Right cardiac atrium (tissue), 5 donors: ENCODE data around the gene SIAH1. TPM values are rescaled to one million over a fixed set of nuclear protein-coding genes. Genes with fewer than 3 reads are reported as not detected.

ENCODE experiments used
- ATAC-seq, 2 donors: fragments of 200-7000 bp; cut with Tn5 transposase; one replicate each; pipeline versions ENCODE4 v1.8.0 to v1.9.1; 2020; ENCODE audit warnings: moderate library complexity in 2 of 2, mild to moderate bottlenecking in 1 of 2
- DNase-seq, 3 donors: peaks; one replicate each; pipeline ENCODE4 v3.0.0-alpha.2; 2020
- H3K27ac ChIP-seq: one replicate; pipeline ENCODE4 v1.5.1; 2013; ENCODE audit warnings: mild to moderate bottlenecking, low read length, control low read depth, moderate library complexity
- H3K27me3 ChIP-seq: one replicate; pipeline ENCODE4 v1.6.1; 2013; ENCODE audit not compliant: control insufficient read depth, insufficient read depth
- H3K4me1 ChIP-seq: one replicate; pipeline ENCODE4 v1.6.1; 2013; ENCODE audit warnings: low read length; ENCODE audit not compliant: control insufficient read depth, insufficient read depth
- H3K4me3 ChIP-seq: one replicate; pipeline ENCODE4 v1.5.1; 2013; ENCODE audit warnings: low read length, control low read depth
- H3K9me3 ChIP-seq: one replicate; pipeline ENCODE4 v1.6.1; 2013; ENCODE audit warnings: low read length; ENCODE audit not compliant: control insufficient read depth
- WGBS: extraction: QIAGEN DNeasy Blood & Tissue Kit; methylation state at CpG from one replicate; pipeline ENCODE4 v1.1.7; 2013; 5-methylcytosine and 5-hydroxymethylcytosine counted together
- intact Hi-C, 4 donors: fragments of 100-400 bp; cut with DNase I; formaldehyde crosslinking; loops; one replicate each; pipeline versions ENCODE4 v1.11.0 to v1.14.0; 2022 to 2023
- polyA plus RNA-seq: library from polyadenylated mRNA; stranded (reverse); fragments of 200-250 nt; gene quantifications from one replicate; pipeline ENCODE4 v1.2.3, GENCODE V29; 2013
- total RNA-seq, 4 donors: library from RNA; stranded (reverse); fragmentation: NEBNext Ultra II Directional; extraction: Animal tissue kit (Norgen Biotek cat#: 25700); gene quantifications; one replicate each; pipeline ENCODE4 v1.2.1, GENCODE V29; 2021
- donor health status: healthy with polysubstance abuse.
- donor health status: DM: no; HTN: yes; CAD: no.
- donor health status: DM: no; HTN: no; CAD: no.
- donor health status: DM: no; HTN: yes; CAD: no; lungs with severe emphysema.
- donor health status: DM: yes; HTN: yes; CAD: no.

Gene SIAH1
- total and polyA plus RNA-seq, 5 donors, result 14.4 to 17.9 (median 14.7) TPM

DNA sequence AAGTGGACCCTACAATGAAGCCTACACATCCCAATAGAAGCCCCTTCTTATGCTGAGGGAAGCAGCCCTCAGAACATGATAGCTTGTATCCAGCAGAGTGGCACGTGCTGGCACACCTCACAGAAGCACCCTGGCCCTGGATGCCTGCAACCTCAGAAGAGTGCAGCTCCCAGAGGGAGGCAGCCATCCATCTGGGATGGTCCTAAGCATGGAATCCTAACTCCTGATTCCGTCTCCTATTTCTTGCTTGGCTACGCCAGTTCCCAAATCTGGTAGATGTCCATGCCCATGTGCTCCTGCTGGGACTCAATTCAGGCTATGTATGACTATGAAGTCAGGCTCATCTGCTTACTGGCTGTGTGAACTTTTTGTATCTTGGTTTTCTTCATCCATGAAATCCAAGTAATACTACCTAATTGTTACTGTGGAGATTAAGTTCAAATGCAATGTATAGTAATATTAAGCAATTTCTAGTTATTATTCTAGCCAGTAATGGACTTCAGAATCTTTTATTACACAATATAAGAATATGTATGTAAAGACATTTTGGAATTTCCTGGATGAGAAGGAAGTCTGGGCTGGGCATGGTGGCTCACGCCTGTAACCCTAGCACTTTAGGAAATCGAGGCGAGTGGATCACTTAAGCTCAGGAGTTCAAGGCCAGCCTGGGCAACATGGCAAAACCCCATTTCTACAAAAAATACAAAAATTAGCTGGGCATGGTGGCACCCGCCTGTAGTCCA lies 32.4 kb downstream of the SIAH1 start:
- 76% methylated on average over 7 of the region's 7 CpGs for WGBS
- Histone ChIP-seq H3K27ac (no peak overlapping the region), H3K4me3 (no peak overlapping the region), H3K4me1 (no peaks in the 10 kb centered on the region), H3K27me3 (no peaks in the 10 kb centered on the region), H3K9me3 (no peaks in the 10 kb centered on the region)
- no peak for DNase-seq
- intact Hi-C loops, result loop anchor here (5.0 to 10.0 kb wide), 3 partner anchors 182 to 272 kb away; no protein-coding TSS in a partner anchor
- peak in 1 of 2 donors; percentile 11 for ATAC-seq

GRCh38 chr16:48350736-48351135 lies 34.5 kb downstream of the SIAH1 start:
- Histone ChIP-seq H3K9me3 (no peaks in the 10 kb centered on the region), H3K27me3 (no peaks in the 10 kb centered on the region), H3K4me3 (no peak overlapping the region), H3K27ac (no peak overlapping the region), H3K4me1 (no peaks in the 10 kb centered on the region)
- no peak for ATAC-seq
- intact Hi-C loops, result loop anchor here (5.0 to 10.0 kb wide), 3 partner anchors 184 to 274 kb away; no protein-coding TSS in a partner anchor
- 72% methylated on average over 3 of the region's 3 CpGs for WGBS
- DNase-seq, result no peak

DNA sequence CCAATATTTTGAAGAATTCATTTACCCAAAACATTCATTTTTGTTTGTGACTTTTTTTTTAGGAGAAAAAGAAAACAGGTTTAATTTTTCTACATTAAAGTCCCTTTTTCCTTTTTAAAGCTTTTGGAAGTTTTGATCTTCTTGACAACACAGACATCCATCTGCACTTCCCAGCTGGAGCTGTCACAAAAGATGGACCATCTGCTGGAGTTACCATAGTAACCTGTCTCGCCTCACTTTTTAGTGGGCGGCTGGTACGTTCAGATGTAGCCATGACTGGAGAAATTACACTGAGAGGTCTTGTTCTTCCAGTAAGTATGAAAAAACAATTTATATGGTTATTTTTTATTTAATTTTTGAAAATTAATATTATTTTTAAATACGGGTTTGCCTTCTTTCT lies 37.2 kb downstream of the SIAH1 start:
- 89% methylated on average over 4 of the region's 4 CpGs for WGBS
- Histone ChIP-seq H3K4me1 (no peaks in the 10 kb centered on the region), H3K27ac (no peak overlapping the region), H3K9me3 (no peaks in the 10 kb centered on the region), H3K4me3 (no peak overlapping the region), H3K27me3 (no peaks in the 10 kb centered on the region)
- no peak for DNase-seq
- no peak for ATAC-seq
- intact Hi-C loops, result no loop called here

DNA sequence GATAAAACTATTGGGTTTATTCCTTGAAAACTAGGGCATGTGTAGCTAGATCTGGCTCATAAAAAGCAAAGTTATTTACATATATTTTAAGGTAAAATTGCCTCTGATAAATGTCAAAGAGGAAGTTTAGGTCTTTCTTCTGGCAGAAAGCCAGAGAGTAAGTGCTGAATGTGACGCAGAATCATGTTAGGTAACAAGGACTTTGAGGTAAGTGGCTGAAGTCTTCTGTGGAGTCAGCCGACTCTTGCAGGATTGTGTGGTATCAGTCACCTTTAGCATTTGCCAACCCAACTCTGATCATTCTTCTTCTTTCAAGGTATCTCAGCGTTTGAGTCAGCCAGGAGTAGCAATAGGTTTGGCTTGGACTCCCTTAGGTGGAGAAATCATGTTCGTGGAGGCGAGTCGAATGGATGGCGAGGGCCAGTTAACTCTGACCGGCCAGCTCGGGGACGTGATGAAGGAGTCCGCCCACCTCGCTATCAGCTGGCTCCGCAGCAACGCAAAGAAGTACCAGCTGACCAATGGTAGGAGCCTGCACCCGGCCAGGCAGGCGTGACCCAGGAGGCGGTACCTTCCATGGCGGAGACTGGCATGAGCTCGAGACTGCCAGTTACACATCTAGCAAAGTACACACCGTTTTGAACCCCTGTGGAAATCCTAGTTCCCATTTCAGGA lies 37.9 kb downstream of the SIAH1 start:
- no peaks in the 10 kb centered on the region for H3K27me3 ChIP-seq
- H3K4me3 ChIP-seq, result no peak overlapping the region
- 91% methylated on average over 20 of the region's 20 CpGs for WGBS
- peak in 1 of 3 donors; percentile 46 for DNase-seq
- no peak overlapping the region for H3K27ac ChIP-seq
- H3K4me1 ChIP-seq, result no peaks in the 10 kb centered on the region
- ATAC-seq, result no peak
- no peaks in the 10 kb centered on the region for H3K9me3 ChIP-seq
- intact Hi-C loops, result no loop called here

DNA sequence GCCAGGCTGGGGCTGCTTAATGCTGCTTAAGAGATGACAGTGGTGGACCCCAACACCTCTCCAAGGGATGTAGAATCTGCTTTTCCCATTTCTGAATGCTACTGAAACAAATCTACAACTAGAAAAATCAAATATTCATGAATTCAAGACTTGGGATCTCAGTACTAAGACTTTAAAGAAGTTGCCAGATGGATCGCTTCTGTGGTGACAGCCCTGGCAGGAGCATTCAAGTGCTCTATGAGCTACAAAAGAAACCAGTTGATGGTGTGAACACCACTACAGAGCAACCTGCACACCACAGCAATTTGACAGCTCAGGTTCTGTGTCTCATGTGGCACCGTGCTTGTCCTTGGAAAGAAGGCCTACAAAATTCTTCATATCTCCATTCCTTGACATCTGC lies 42.6 kb downstream of the SIAH1 start:
- Histone ChIP-seq H3K27me3 (no peaks in the 10 kb centered on the region), H3K4me3 (no peak overlapping the region), H3K27ac (no peak overlapping the region), H3K4me1 (no peaks in the 10 kb centered on the region), H3K9me3 (no peaks in the 10 kb centered on the region)
- no peak for DNase-seq
- 93% methylated on average over 2 of the region's 2 CpGs for WGBS
- ATAC-seq, result no peak
- intact Hi-C loops, result no loop called here

DNA sequence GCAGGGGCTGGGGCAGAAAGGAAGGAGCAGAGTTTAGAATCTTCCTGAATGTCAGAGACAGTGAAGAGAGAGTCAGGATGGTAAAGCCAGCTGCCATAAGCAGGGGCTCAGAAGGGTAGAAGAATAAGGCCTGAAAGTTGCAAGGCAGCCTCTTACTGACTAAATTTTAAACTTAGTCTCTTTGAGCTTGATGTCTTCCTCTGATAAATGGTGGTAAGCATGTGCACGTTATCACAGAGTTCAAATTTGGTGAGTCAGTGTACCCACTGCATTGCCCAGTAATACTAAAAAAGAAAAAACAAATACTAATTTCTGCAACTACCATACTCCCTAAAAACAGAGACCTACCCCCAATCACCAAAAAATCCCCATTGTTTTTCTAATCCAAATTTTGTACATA lies 45.2 kb downstream of the SIAH1 start:
- H3K27me3 ChIP-seq, result no peaks in the 10 kb centered on the region
- no peak overlapping the region for H3K27ac ChIP-seq
- intact Hi-C loops, result no loop called here
- no peak for ATAC-seq
- H3K4me3 ChIP-seq, result no peak overlapping the region
- H3K9me3 ChIP-seq, result no peaks in the 10 kb centered on the region
- DNase-seq, result no peak
- WGBS, result 95% methylated on average over 1 of the region's 1 CpG
- no peaks in the 10 kb centered on the region for H3K4me1 ChIP-seq

- no peak overlapping the region for H3K27ac ChIP-seq
- no peak for ATAC-seq
These were observed 49.3 kb downstream of the SIAH1 start for GRCh38 chr16:48335961-48336360.

DNA sequence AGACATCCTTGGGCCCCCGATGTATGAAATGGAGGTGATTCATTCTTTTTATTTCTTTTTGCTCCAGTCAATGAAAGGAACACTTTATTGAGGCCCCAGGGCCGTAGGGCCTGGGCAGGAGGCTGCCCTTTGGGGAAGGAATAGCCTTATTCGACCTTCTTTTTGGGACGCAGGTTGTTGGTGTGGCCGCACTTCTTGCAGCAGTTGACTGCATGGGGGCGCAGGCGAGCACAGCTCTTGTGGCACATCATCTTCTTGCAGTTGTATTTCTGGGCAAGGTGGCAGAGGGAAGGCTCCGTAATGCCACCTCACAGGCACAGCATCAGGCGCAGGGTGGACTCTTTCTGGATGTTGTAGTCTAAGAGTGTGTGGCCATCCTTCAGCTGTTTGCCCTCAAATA lies 50.9 kb downstream of the SIAH1 start:
- Histone ChIP-seq H3K4me1 (peaks cover 2% of the 10 kb centered on the region), H3K27me3 (no peaks in the 10 kb centered on the region), H3K9me3 (no peaks in the 10 kb centered on the region), H3K4me3 (no peak overlapping the region), H3K27ac (no peak overlapping the region)
- DNase-seq, result no peak
- intact Hi-C loops, result no loop called here
- WGBS, result 92% methylated on average over 9 of the region's 9 CpGs
- no peak for ATAC-seq

More at GRCh38 chr16:48335961-48336360, 49.3 kb downstream of the SIAH1 start:
- DNase-seq, result no peak
- intact Hi-C loops, result no loop called here
- WGBS, result 88% methylated on average over 3 of the region's 3 CpGs
- no peak overlapping the region for H3K4me3 ChIP-seq
- no peaks in the 10 kb centered on the region for H3K4me1 ChIP-seq
- H3K27me3 ChIP-seq, result no peaks in the 10 kb centered on the region
- no peaks in the 10 kb centered on the region for H3K9me3 ChIP-seq

DNA sequence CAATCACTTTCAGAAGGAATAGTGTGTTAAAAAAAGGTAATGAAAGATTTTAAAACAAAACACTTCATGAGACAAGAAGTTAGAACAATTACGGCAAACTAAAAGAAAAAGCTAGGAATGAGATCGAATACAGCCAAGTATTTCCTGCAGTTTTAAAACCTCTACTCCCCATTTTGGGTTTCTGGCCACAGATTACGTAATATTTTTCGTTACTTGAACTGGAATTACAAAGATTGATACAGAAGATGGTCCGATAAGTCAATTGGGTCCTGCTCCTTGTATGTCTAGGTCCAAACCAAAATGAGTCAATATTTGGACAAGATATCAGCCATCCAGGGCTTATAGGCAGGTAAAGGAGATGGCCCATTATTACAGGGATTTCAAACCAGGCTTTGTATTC lies 52.2 kb downstream of the SIAH1 start:
- Histone ChIP-seq H3K9me3 (no peaks in the 10 kb centered on the region), H3K27me3 (no peaks in the 10 kb centered on the region), H3K4me1 (peaks cover 2% of the 10 kb centered on the region), H3K27ac (no peak overlapping the region), H3K4me3 (no peak overlapping the region)
- 94% methylated on average over 5 of the region's 5 CpGs for WGBS
- ATAC-seq (no peak), DNase-seq (no peak)
- intact Hi-C loops, result no loop called here

GRCh38 chr16:48330841-48331192 lies 54.4 kb downstream of the SIAH1 start:
- Histone ChIP-seq H3K4me1 (peaks cover 2% of the 10 kb centered on the region), H3K9me3 (no peaks in the 10 kb centered on the region), H3K27ac (no peak overlapping the region), H3K27me3 (no peaks in the 10 kb centered on the region), H3K4me3 (no peak overlapping the region)
- WGBS, result 35% methylated on average over 3 of the region's 3 CpGs
- ATAC-seq, result peak; percentile 34 to 71
- intact Hi-C loops, result no loop called here
- no peak for DNase-seq

GRCh38 chr16:48330189-48330840 lies 54.9 kb downstream of the SIAH1 start:
- no peak for ATAC-seq
- WGBS, result 98% methylated on average over 2 of the region's 2 CpGs
- DNase-seq, result no peak
- intact Hi-C loops, result no loop called here
- Histone ChIP-seq H3K27me3 (no peaks in the 10 kb centered on the region), H3K9me3 (no peaks in the 10 kb centered on the region), H3K4me1 (peaks cover 2% of the 10 kb centered on the region), H3K4me3 (no peak overlapping the region), H3K27ac (no peak overlapping the region)
